GM23248 (cell line): ENCODE measurements around the gene SSR4. TPM values are rescaled to one million over a fixed set of nuclear protein-coding genes. Genes with fewer than 3 reads are reported as not detected.
"Not testable (repeated sequence)": the region's sequence is repeated elsewhere in the genome, so short reads cannot be mapped to it uniquely, and the experiment has no call there.

Source experiments
- DNase-seq: peaks from one replicate; pipeline ENCODE4 v3.0.0-alpha.2; 2015
- H2AFZ ChIP-seq: fragments of 200-600 bp; sonication (generic); 2 replicates; pipeline ENCODE4 v1.6.1; 2016; ENCODE audit warnings: antibody characterized with exemption
- H3F3A ChIP-seq: fragments of 200-600 bp; sonication (generic); 2 replicates; pipeline ENCODE4 v1.6.1; 2016; ENCODE audit warnings: mild to moderate bottlenecking, antibody characterized with exemption, mixed run types; ENCODE audit not compliant: insufficient read depth
- H3K27ac ChIP-seq: fragments of 200-600 bp; sonication (generic); 2 replicates; pipeline ENCODE4 v1.5.1; 2016; ENCODE audit warnings: mild to moderate bottlenecking
- H3K27me3 ChIP-seq: fragments of 200-600 bp; sonication (generic); replicated peaks from 2 replicates; pipeline ENCODE4 v1.6.1; 2016; ENCODE audit warnings: mild to moderate bottlenecking; ENCODE audit not compliant: insufficient read depth
- H3K36me3 ChIP-seq: fragments of 200-600 bp; sonication (generic); 2 replicates; pipeline ENCODE4 v1.6.1; 2016; ENCODE audit warnings: low read depth, mild to moderate bottlenecking
- H3K4me1 ChIP-seq: fragments of 200-600 bp; sonication (generic); 2 replicates; pipeline ENCODE4 v1.6.1; 2016; ENCODE audit warnings: mild to moderate bottlenecking; ENCODE audit not compliant: insufficient read depth
- H3K4me2 ChIP-seq: fragments of 200-600 bp; sonication (generic); one replicate; pipeline ENCODE4 v1.6.1; 2016; ENCODE audit warnings: mild to moderate bottlenecking; ENCODE audit not compliant: unreplicated experiment
- H3K4me3 ChIP-seq: fragments of 200-600 bp; sonication (generic); 2 replicates; pipeline ENCODE4 v1.5.1; 2016; ENCODE audit warnings: mild to moderate bottlenecking
- H3K79me2 ChIP-seq: fragments of 200-600 bp; sonication (generic); 2 replicates; pipeline ENCODE4 v1.6.1; 2016; ENCODE audit warnings: mild to moderate bottlenecking; ENCODE audit not compliant: insufficient read depth
- H3K9ac ChIP-seq: fragments of 200-600 bp; sonication (generic); 2 replicates; pipeline ENCODE4 v1.6.1; 2016; ENCODE audit warnings: mild to moderate bottlenecking
- H3K9me2 ChIP-seq: fragments of 200-600 bp; sonication (generic); 2 replicates; pipeline ENCODE4 v1.6.1; 2016; ENCODE audit warnings: mixed run types, mild to moderate bottlenecking, moderate library complexity; ENCODE audit not compliant: insufficient read depth
- H3K9me3 ChIP-seq: fragments of 200-600 bp; sonication (generic); one replicate; pipeline ENCODE4 v1.6.1; 2017; ENCODE audit warnings: low read depth
- H4K20me1 ChIP-seq: fragments of 200-600 bp; sonication (generic); 2 replicates; pipeline ENCODE4 v1.6.0; 2016; ENCODE audit not compliant: insufficient read depth
- EZH2 ChIP-seq: fragments of 200-600 bp; sonication (generic); IDR thresholded peaks from 2 replicates; pipeline ENCODE4 v1.6.1; 2018; ENCODE audit warnings: antibody characterized with exemption, mild to moderate bottlenecking; ENCODE audit not compliant: insufficient read depth, poor library complexity, severe bottlenecking
- EZH2phosphoT487 ChIP-seq: fragments of 200-600 bp; sonication (generic); IDR thresholded peaks from 2 replicates; pipeline ENCODE4 v1.6.1; 2018; ENCODE audit warnings: antibody characterized with exemption, moderate library complexity, mild to moderate bottlenecking, low read depth; ENCODE audit not compliant: insufficient read depth
- WGBS, 2 experiments: methylation state at CpG; one replicate each; pipeline ENCODE4 v1.1.6; 2015 to 2017; ENCODE audit warnings: low lambda C conversion rate in 2 of 2, low coverage in 1 of 2; ENCODE audit errors: missing lambda C conversion rate in 2 of 2; 5-methylcytosine and 5-hydroxymethylcytosine counted together
- in situ Hi-C: fragments of 300-500 bp; cut with MboI; formaldehyde crosslinking; loops from 2 replicates; pipeline ENCODE4 v1.15.0; 2020
- polyA plus RNA-seq: library from polyadenylated mRNA; unstranded; fragments of >200 nt; fragmentation: Nextera tagmentation; extraction: Ambion mirVana; gene quantifications from 2 replicates; pipeline ENCODE4 v1.2.1, GENCODE V29; 2016
- total RNA-seq: library from RNA; depleted of rRNA; stranded (reverse); fragments of >200 nt; shearing (Covaris generic); gene quantifications from 2 replicates; pipeline ENCODE4 v1.2.3, GENCODE V29; 2014; rRNA removed

SSR4 gene
- total RNA-seq (225 and 295 TPM in 2 replicates), polyA plus RNA-seq (568 TPM in 2 replicates)

- Histone ChIP-seq H4K20me1 (no peaks in the 10 kb centered on the region), H3K27me3 (no peaks in the 10 kb centered on the region), H3K79me2 (peaks cover 63% of the 10 kb centered on the region), H3K4me3 (peak within 1 kb of the TSS; percentile 94), H3K27ac (peak within 1 kb of the TSS; percentile 92), H3K36me3 (no peaks in the 10 kb centered on the region), H3K4me2 (peak within 1 kb of the TSS; percentile 95), H3K9ac (peak within 1 kb of the TSS; percentile 95), H3F3A (no peaks in the 10 kb centered on the region), H3K9me2 (no peaks in the 10 kb centered on the region), H2AFZ (peak within 1 kb of the TSS; percentile 78), H3K4me1 (no peaks in the 10 kb centered on the region), H3K9me3 (no peaks in the 10 kb centered on the region)
- 1 to 2% methylated on average over 37 to 50 of the region's 92 CpGs for WGBS, 2 experiments
- no peak for TF ChIP-seq EZH2phosphoT487
- TF ChIP-seq EZH2, result no peak
- in situ Hi-C loops, result no loop called here
- peak; percentile 95 for DNase-seq
Observed at GRCh38 chrX:153794018-153794896, at the start of gene SSR4, which contains the start of gene IDH3G. Gene SSR4 (plus strand): TSS chrX:153794668. CDS start chrX:153794688, 20 bp downstream. Gene IDH3G (minus strand): TSS chrX:153794375. CDS start chrX:153794326, 49 bp downstream.

GRCh38 chrX:153745067-153745433 lies 49.4 kb upstream of the SSR4 start:
- H2AFZ ChIP-seq, H3K36me3 ChIP-seq, H3K9me2 ChIP-seq, H3K27ac ChIP-seq, DNase-seq, H3K27me3 ChIP-seq, in situ Hi-C loops, H3K79me2 ChIP-seq, H3F3A ChIP-seq, H3K4me1 ChIP-seq, H3K4me2 ChIP-seq, H3K9ac ChIP-seq, H3K9me3 ChIP-seq, H4K20me1 ChIP-seq, H3K4me3 ChIP-seq: not testable (repeated sequence)
- 63 to 83% methylated on average over 2 to 10 of the region's 12 CpGs for WGBS, 2 experiments

DNA sequence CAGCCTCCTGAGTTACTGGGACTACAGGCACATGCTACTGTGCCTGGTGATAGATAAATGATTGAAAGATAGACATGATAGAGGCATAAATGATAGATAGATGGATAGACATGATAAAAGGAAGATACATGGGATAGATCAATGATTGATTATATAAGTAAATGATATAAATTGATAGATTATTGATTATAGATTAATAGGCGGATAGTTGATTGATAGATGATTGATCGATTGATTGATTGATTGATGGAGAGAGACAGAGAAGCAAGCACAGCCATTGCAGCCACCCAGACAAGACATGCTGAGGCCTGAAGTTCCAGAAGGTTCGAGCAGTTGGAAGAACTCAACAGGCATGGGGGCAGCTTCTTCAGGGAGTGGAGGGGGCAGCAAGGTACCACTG lies 48.1 kb upstream of the SSR4 start:
- TF ChIP-seq EZH2phosphoT487 (no peak), EZH2 (no peak)
- Histone ChIP-seq H3K4me1 (0 out of 2 replicates have a peak, but pooled peaks cover 3% of the 10 kb centered on the region), H2AFZ (no peak overlapping the region), H3F3A (no peaks in the 10 kb centered on the region), H3K4me2 (no peak overlapping the region), H3K4me3 (no peak overlapping the region), H3K9me2 (no peaks in the 10 kb centered on the region), H3K36me3 (no peaks in the 10 kb centered on the region), H3K9ac (no peak overlapping the region), H3K9me3 (no peaks in the 10 kb centered on the region), H3K79me2 (no peaks in the 10 kb centered on the region), H4K20me1 (no peaks in the 10 kb centered on the region), H3K27me3 (no peaks in the 10 kb centered on the region), H3K27ac (no peak overlapping the region)
- 70 to 73% methylated on average over 3 of the region's 3 CpGs for WGBS, 2 experiments
- no peak for DNase-seq
- in situ Hi-C loops, result no loop called here

- H3K9me3 ChIP-seq, H3K27ac ChIP-seq, DNase-seq, H3K9me2 ChIP-seq, H3K79me2 ChIP-seq, H3K36me3 ChIP-seq, H3K4me2 ChIP-seq, H3K27me3 ChIP-seq, H3K4me1 ChIP-seq, H2AFZ ChIP-seq, H3K4me3 ChIP-seq, in situ Hi-C loops, H4K20me1 ChIP-seq, H3K9ac ChIP-seq, H3F3A ChIP-seq: not testable (repeated sequence)
- WGBS, 2 experiments, result 23 to 42% methylated on average over 5 to 6 of the region's 6 CpGs
Observed at GRCh38 chrX:153746991-153747390, 47.5 kb upstream of the SSR4 start.

GRCh38 chrX:153749017-153749416 lies 45.5 kb upstream of the SSR4 start:
- WGBS, 2 experiments, result 51 to 54% methylated on average over 7 of the region's 7 CpGs
- DNase-seq, in situ Hi-C loops, H3K27me3 ChIP-seq, H2AFZ ChIP-seq, H3K9me3 ChIP-seq, H4K20me1 ChIP-seq, H3K79me2 ChIP-seq, H3K9ac ChIP-seq, H3K36me3 ChIP-seq, H3K4me3 ChIP-seq, H3K27ac ChIP-seq, H3K4me1 ChIP-seq, H3F3A ChIP-seq, H3K9me2 ChIP-seq, H3K4me2 ChIP-seq: not testable (repeated sequence)
